HG02943 (cell line): ENCODE measurements around the gene PKP2.
"Not testable (repeated sequence)": the region's sequence is repeated elsewhere in the genome, so short reads cannot be mapped to it uniquely, and the experiment has no call there.

Experiments used
- ATAC-seq: cut with Tn5 transposase; IDR thresholded peaks from one replicate; pipeline ENCODE4 v1.9.1; 2021; ENCODE audit warnings: mild to moderate bottlenecking, low read depth, moderate library complexity; ENCODE audit not compliant: unreplicated experiment

The PKP2 gene

DNA sequence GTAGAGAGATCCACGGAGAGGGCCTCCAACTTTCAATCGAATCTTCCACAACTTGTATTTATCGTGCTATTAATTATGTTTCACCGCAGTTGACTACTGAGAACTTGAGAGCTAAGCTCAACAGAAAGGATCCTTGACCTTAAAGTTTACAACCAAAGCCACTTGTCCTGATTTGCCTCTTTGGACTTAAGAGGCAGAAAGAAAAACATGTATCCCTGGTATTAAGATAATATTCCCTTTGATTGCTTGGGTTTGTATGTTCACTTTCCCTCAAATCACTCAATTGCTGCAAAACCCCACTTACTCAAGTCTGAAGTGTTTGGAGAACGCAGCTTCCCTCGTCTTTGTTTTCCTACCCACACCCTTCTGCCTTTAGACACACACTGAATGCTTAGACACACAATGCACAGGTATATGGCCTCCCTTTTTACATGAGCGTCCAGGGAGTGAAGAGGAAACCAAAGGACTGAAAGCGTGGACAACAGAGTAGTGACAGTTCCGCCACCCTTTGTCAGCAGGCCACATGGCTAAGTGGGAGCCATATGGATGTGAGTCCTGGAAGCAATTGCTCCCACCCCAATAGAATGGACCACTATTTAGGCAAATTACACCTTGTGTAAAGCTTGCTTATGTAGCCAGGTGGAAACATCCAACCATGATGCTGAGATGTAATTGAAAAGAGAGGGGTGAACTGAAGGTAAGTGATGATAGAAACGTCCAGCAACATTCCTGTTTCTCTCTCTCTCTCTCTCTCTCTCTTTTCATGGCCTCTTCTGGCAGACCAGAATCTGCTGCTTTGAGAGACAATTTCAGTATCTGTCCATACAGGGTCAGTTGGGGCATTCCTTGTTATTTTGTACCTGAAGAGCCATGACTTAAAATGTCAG, 1.4 kb upstream of the PKP2 start:
- no peak for ATAC-seq

DNA sequence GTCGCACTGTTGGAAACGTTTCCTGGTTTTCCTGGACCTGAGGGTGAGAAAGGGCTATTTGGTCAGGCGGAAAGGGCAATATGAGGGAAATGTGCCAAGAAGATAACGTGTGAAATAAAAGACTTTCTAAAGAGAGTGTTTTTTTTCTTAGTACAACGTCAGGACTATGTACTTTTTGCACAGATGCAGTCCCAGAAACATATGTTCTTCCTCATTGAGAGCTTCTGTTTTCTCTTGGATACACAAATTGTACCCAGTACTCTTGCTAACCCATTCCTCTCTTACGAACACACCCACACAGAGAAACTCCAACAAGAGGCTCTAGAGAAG, 669 bp upstream of the PKP2 start:
- no peak for ATAC-seq

DNA sequence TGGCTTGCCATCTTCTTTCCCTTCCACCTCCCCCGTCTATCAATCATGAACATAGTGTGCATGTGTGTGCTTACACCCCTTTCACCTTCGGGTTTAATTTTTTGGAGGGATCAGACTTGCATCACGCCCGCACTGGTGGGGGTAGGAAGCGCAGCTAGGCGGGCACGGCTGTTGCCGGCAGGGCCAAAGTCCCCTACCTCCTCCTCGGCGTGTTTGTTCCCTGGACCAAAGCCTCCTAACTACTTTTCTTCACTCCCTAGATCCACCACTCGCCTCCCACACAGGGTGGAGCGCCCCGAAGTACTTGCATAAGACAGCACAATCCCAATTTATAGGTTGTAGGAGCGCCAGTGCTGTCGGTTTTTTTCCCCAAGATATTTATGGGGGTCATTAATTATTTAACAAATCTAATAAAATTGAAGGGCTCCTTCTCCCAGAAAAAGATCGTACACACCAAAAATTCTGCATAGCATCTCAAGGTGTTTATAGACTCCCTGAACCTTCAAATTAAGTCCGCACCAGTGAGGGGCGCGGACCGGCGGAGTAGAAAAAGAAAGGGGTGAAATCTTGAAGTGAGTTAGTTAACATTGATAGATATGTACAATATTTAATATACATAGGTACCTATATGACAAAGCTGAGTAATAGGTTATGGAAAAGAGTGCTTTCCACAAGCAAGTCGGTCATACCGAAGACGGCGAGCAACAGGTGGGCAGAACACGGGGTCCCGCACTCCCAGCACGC, 717 bp downstream of the PKP2 start:
- no peak for ATAC-seq

- no peak for ATAC-seq
Measured at GRCh38 chr12:32894566-32894965, 2.0 kb downstream of the PKP2 start.

DNA sequence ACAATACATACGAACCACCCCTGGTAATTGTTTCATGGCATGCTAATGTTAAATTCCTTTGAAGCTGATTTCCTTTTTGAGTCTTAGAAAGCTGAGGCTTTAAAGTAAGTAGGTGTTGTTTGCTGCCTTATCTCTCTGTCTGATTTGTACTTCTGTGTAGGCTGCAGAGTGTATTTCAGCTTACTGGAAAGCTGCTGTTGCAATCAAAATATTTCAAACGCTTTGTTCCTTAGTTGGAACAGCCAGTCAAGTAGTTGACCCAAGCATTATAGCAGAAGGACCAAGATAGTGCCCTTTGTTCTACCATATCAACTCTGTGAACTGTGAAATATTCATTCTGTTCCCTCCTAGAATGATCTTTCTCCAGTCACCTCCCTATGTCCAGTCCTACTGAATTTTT, 3.1 kb downstream of the PKP2 start:
- ATAC-seq = no peak

- no peak for ATAC-seq
Measured at GRCh38 chr12:32893043-32893442, 3.5 kb downstream of the PKP2 start.

GRCh38 chr12:32892369-32892768, 4.2 kb downstream of the PKP2 start:
- ATAC-seq = not testable (repeated sequence)

- no peak for ATAC-seq
Measured at GRCh38 chr12:32891956-32892355, 4.6 kb downstream of the PKP2 start.

- no peak for ATAC-seq
Measured at GRCh38 chr12:32891526-32891925, 5.1 kb downstream of the PKP2 start.

- ATAC-seq = no peak
Measured at GRCh38 chr12:32889011-32889760, 7.4 kb downstream of the PKP2 start.

GRCh38 chr12:32887058-32887457, 9.5 kb downstream of the PKP2 start:
- ATAC-seq = no peak

- no peak for ATAC-seq
Measured at GRCh38 chr12:32885831-32886230, 10.7 kb downstream of the PKP2 start.

- ATAC-seq = no peak
Measured at GRCh38 chr12:32884962-32885361, 11.6 kb downstream of the PKP2 start.

GRCh38 chr12:32881702-32882101, 14.9 kb downstream of the PKP2 start:
- no peak for ATAC-seq

DNA sequence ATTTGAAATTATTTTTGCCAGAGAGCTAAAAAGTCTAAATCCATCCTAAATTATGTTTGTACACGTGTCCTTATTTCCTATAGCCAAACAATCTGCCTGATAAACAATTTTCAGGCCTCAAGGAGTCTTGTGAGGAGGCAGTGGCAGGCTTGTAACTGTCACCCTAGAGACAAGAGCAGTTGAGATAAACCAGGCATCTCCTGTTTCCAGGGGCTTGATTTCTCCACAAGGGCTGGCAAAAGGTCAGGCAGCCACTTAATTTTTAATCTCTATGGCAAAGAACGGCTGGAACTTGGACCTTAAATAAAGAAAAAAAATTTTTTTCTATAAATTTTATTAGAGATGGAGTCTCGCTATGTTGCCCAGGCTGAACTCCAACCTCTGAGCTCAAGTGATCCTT, 15.5 kb downstream of the PKP2 start:
- ATAC-seq = no peak

DNA sequence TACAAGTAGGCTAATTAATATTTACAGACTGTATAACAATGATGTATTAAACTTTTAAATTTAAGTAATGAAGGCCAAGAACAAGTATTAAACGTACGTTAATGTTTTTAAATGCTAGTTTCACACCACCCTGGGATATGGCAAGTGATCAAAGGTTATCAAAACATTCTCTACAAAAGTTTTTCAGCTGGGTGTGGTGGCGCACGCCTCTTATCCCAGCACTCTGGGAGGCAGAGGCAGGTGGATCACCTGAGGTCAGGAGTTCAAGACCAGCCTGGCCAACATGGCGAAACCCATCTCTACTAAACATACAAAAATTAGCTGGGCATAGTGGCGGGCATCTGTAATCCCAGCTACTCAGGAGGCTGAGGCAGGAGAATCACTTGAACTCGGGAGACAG, 17.5 kb downstream of the PKP2 start:
- not testable (repeated sequence) for ATAC-seq

DNA sequence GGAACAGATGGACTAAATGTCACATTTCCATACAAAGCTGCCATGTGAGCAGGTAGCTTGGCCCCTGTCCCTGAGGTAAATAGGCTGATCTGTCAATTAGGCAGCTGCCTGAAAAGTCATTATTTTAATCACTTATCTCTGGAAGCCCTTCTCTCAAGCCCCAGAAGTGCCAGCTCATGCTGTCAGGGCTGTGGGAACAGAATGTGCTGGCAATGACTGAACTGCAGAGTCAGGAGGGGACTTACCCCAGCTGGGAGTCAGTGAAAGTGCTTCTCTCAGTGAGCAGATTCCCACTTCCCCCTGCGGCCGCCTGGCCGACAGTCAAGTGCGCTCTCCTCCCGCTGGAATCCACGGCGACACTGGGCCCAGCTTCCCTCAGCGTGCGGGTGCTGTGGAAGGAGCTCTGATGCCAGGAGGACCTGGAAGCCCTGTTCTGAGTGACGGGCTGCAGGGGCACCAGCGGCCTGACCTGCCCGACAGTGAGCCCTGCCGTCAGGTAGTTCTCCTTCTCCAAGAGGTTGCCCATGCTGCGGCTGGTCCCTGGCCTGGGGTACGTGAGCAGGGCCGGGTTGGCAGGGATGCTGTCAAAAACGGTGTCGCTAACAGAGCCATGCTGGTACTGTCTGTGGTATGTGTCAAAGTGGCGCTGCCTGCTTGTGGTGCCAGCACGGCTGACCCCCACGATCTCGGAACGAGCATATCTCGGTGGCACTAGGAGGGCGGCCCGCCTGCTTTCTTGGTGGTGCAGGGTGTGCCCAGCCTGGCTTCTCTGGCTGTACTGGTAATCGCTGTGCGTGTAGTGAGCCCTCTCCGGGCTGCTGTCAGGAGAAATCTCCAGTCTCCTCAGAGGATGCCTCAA, 18.7 kb downstream of the PKP2 start:
- no peak for ATAC-seq

- no peak for ATAC-seq
Measured at GRCh38 chr12:32876004-32876403, 20.6 kb downstream of the PKP2 start.

- no peak for ATAC-seq
Measured at GRCh38 chr12:32874975-32875374, 21.6 kb downstream of the PKP2 start.

- ATAC-seq = no peak
Measured at GRCh38 chr12:32874078-32874477, 22.5 kb downstream of the PKP2 start.
